ENCODE data around the gene DLK2. TPM values are rescaled to one million over a fixed set of nuclear protein-coding genes. Genes with fewer than 3 reads are reported as not detected.

Gene DLK2
- total and polyA plus RNA-seq, 2 of the 13 experiments (the other 11 are each of a cell fraction or from before 2014, with no cell fraction given), result 1.2 to 3.8 TPM

DNA sequence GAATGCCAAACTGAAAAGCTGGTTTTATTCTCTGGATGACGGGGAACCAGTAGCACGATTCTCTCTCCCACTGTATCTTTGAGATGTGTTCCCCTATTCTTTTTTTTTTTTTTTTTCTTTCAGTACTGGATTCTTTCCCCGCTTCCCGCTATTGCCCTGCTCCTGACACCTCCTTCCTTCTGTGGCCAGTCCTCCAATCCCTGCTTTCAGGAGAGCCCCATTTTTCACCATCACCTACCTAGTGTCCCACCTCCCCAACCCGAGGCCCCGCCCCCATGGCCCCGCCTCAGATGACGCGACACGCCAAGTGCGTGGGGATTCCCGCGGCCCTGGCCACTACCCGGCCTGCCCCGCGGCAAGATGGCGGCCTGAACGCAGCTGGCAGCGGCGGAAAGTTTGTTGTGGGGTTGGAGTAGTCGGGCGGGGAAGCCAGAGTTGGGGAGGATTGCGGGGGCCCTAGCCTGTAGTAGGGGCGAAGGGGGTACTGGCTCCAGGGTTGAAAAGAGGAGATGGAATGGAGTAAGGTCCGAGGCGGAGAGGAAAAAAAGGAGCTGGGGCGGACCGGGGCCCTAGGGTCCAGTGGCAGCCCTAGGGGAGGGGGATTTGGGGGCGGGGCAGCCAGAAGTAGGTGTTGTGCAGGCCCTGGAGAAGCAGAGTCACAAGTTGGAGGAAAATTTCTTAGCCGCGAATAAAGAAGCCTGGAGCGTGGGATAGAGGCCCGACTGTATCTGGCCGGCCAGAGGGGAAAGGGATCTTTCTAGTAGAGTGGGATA is 22.1 kb upstream of the DLK2 start, which contains the start of gene TJAP1 (continued):
- TF ChIP-seq, protein P1, sequence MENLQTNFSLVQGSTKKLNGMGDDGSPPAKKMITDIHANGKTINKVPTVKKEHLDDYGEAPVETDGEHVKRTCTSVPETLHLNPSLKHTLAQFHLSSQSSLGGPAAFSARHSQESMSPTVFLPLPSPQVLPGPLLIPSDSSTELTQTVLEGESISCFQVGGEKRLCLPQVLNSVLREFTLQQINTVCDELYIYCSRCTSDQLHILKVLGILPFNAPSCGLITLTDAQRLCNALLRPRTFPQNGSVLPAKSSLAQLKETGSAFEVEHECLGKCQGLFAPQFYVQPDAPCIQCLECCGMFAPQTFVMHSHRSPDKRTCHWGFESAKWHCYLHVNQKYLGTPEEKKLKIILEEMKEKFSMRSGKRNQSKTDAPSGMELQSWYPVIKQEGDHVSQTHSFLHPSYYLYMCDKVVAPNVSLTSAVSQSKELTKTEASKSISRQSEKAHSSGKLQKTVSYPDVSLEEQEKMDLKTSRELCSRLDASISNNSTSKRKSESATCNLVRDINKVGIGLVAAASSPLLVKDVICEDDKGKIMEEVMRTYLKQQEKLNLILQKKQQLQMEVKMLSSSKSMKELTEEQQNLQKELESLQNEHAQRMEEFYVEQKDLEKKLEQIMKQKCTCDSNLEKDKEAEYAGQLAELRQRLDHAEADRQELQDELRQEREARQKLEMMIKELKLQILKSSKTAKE (CRISPR knock-in tag; IDR thresholded peaks at IDR 0.05; ENCODE audit: borderline replicate concordance), result peak; percentile 25; the same call in 1 of the 2 replicates
- TF ChIP-seq WIZ (CRISPR knock-in tag; IDR thresholded peaks at IDR 0.05) (no peak), RAD51 (IDR thresholded peaks at IDR 0.05; ENCODE audit: borderline replicate concordance) (no peak), ADNP (CRISPR knock-in tag; IDR thresholded peaks at IDR 0.05) (0 out of 2 replicates have a peak, but pooled peaks have one; percentile 18), ZFP37 (CRISPR knock-in tag; IDR thresholded peaks at IDR 0.05; ENCODE audit: borderline replicate concordance) (no peak), ZNF282 (IDR thresholded peaks at IDR 0.05; ENCODE audit: partially characterized antibody) (no peak), TARDBP (CRISPR knock-in tag; IDR thresholded peaks at IDR 0.05) (peak; percentile 80; the same call in 1 of the 2 replicates), HOXA9 (CRISPR knock-in tag; IDR thresholded peaks at IDR 0.05; ENCODE audit: borderline replicate concordance) (peak; percentile 75; the same call in 1 of the 2 replicates), ZNF335 (CRISPR knock-in tag; IDR thresholded peaks at IDR 0.05) (no peak), SETDB1 (CRISPR knock-in tag; IDR thresholded peaks at IDR 0.05; ENCODE audit: borderline replicate concordance) (no peak), ZNF558 (CRISPR knock-in tag; IDR thresholded peaks at IDR 0.05; ENCODE audit: borderline replicate concordance) (no peak), PITX1 (CRISPR knock-in tag; IDR thresholded peaks at IDR 0.05) (peak; percentile 85), RBFOX2 (IDR thresholded peaks at IDR 0.05; ENCODE audit: low read depth, low read length) (peak; percentile 92), STAG1 (CRISPR knock-in tag; IDR thresholded peaks at IDR 0.05) (no peak), ZSCAN25 (CRISPR knock-in tag; IDR thresholded peaks at IDR 0.05) (no peak), PRMT3 (CRISPR knock-in tag; IDR thresholded peaks at IDR 0.05; ENCODE audit: borderline replicate concordance, low read depth) (no peak), KLF13 (CRISPR knock-in tag; IDR thresholded peaks at IDR 0.05) (no peak), ZBTB42 (CRISPR knock-in tag; IDR thresholded peaks at IDR 0.05) (0 out of 2 replicates have a peak, but pooled peaks have one; percentile 41), ZNF766 (CRISPR knock-in tag; IDR thresholded peaks at IDR 0.05; ENCODE audit: borderline replicate concordance) (0 out of 2 replicates have a peak, but pooled peaks have one; percentile 22), ZNF629 (CRISPR knock-in tag; conservative IDR thresholded peaks at IDR 0.05) (0 out of 2 replicates have a peak, but pooled peaks have one; percentile 11)
- TF ChIP-seq, protein P2, sequence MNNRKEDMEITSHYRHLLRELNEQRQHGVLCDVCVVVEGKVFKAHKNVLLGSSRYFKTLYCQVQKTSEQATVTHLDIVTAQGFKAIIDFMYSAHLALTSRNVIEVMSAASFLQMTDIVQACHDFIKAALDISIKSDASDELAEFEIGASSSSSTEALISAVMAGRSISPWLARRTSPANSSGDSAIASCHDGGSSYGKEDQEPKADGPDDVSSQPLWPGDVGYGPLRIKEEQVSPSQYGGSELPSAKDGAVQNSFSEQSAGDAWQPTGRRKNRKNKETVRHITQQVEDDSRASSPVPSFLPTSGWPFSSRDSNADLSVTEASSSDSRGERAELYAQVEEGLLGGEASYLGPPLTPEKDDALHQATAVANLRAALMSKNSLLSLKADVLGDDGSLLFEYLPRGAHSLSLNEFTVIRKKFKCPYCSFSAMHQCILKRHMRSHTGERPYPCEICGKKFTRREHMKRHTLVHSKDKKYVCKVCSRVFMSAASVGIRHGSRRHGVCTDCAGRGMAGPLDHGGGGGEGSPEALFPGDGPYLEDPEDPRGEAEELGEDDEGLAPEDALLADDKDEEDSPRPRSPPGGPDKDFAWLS (CRISPR knock-in tag; IDR thresholded peaks at IDR 0.05; ENCODE audit: borderline replicate concordance), result no peak
- TF ChIP-seq, protein P3, sequence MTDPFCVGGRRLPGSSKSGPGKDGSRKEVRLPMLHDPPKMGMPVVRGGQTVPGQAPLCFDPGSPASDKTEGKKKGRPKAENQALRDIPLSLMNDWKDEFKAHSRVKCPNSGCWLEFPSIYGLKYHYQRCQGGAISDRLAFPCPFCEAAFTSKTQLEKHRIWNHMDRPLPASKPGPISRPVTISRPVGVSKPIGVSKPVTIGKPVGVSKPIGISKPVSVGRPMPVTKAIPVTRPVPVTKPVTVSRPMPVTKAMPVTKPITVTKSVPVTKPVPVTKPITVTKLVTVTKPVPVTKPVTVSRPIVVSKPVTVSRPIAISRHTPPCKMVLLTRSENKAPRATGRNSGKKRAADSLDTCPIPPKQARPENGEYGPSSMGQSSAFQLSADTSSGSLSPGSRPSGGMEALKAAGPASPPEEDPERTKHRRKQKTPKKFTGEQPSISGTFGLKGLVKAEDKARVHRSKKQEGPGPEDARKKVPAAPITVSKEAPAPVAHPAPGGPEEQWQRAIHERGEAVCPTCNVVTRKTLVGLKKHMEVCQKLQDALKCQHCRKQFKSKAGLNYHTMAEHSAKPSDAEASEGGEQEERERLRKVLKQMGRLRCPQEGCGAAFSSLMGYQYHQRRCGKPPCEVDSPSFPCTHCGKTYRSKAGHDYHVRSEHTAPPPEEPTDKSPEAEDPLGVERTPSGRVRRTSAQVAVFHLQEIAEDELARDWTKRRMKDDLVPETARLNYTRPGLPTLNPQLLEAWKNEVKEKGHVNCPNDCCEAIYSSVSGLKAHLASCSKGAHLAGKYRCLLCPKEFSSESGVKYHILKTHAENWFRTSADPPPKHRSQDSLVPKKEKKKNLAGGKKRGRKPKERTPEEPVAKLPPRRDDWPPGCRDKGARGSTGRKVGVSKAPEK (CRISPR knock-in tag; IDR thresholded peaks at IDR 0.05; ENCODE audit: borderline replicate concordance), result no peak
